GM21381 (cell line): ENCODE results near the gene PTPRM.

ENCODE experiments used
- ATAC-seq: cut with Tn5 transposase; IDR thresholded peaks from one replicate; pipeline ENCODE4 v1.9.1; 2021; ENCODE audit warnings: mild to moderate bottlenecking, moderate library complexity; ENCODE audit not compliant: unreplicated experiment

The PTPRM gene

GRCh38 chr18:7567474-7568425 lies 634 bp downstream of the PTPRM start:
- no peak for ATAC-seq

DNA sequence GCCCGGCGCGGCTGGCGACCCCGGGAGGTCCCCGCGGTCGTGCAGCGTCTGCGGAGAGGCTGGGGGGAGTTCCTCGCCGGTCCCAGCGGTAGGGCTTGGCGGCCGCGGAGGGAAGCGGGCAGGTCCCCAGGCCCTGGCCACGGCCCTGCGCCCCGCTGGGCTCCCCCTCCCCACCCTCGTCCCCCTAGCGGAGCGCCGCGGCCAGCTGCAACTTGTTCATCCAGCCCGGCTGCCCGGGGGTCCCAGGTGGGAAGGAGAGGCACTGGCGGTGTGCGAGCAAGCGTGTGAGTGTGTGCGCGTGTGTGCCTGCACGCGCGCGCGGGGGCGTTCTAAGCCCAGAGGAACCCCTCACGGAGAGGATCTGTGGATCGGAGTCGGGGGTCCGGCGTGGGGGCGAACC lies 1.3 kb downstream of the PTPRM start:
- no peak for ATAC-seq

- no peak for ATAC-seq
These were observed 4.5 kb downstream of the PTPRM start for GRCh38 chr18:7571626-7572025.

DNA sequence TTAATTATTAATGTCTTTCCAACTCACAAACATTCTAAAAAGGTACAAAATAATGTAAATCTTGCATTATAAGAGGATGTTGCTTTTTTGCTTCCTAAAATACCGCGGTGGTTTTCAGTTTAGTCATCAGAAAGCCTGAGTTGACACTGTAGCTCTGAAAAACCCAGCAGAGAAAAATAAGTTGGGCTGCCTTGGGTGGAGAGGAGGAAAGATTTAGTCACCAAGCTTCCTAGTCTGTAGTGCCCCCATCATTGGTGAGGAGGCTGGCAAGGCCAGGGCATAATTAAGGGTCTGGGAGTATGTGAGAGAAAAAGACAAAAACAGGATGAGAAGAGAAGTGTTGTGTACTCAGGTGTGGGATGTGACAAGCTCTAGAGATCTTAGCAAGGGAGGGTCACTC lies 5.7 kb downstream of the PTPRM start:
- no peak for ATAC-seq

GRCh38 chr18:7575465-7576028 lies 8.4 kb downstream of the PTPRM start:
- no peak for ATAC-seq

DNA sequence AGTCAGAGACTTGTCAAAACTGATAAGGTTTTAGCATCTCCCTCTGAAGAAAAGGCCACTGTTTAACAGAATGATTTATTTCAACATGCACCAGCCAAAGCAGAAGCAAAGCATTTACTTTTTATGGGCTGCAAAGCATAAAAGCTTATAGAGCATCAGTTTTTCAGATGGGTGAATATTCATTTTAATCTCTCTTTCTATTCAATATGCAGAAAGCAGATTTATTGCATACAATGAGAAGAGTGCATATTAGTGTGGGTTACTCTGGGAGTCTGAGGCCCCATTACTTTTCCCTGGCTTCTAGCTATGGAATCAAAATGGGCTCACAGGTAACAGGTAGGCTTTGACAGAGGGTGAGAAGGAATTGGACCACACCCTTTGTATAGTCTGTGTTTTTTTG lies 9.0 kb downstream of the PTPRM start:
- no peak for ATAC-seq

DNA sequence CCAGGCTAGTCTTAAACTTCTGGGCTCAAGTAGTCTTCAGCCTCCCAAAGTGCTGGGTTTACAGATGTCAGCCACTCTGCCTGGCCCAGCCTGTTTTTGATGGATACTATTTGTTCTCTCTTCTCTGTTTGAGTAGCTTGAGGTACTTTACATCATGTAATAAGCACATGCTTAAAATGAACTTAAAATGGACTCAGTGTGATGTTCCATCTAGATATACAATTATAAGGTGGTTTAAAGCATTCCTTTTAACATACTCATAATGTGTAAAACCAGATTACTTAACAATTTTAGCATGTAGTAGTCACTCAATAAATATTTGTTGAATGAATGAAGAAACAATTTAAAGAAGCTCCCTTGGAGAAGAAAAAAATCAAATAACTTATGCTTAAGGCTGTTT lies 9.6 kb downstream of the PTPRM start:
- ATAC-seq: no peak

GRCh38 chr18:7577706-7578105 lies 10.6 kb downstream of the PTPRM start:
- ATAC-seq: no peak

GRCh38 chr18:7579176-7579917 lies 12.2 kb downstream of the PTPRM start:
- ATAC-seq: no peak

GRCh38 chr18:7579918-7580542 lies 12.9 kb downstream of the PTPRM start:
- ATAC-seq: no peak

DNA sequence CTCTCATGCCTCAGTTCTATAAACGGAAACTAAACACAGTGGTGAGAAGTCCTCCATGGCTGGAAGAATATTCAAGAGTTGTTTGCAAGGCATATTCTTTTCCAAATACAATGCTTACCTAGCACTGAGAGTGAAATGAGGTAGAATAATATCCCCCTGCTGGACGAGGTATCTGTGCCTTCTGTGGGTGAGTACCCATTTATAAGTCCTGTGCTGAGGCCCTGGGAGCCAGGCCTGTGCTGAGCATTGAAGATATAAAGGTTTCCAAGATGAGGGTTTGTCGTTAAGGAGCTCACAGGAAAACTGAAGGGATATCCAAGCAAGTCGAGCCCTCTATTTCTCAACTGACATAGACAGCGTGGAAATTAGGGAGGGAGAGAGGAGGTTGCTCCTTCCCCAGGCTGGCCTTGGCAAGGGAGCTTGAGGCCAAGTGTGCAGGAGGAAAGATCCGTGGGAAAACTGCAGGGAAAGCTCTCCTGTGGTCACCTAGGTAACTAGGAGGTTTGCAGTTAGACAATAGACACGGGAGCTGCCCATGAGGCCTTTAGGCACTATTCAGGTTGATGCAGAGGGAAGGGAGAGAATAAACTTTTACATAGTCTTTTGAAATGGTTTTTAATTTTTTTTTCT lies 17.6 kb downstream of the PTPRM start:
- no peak for ATAC-seq

DNA sequence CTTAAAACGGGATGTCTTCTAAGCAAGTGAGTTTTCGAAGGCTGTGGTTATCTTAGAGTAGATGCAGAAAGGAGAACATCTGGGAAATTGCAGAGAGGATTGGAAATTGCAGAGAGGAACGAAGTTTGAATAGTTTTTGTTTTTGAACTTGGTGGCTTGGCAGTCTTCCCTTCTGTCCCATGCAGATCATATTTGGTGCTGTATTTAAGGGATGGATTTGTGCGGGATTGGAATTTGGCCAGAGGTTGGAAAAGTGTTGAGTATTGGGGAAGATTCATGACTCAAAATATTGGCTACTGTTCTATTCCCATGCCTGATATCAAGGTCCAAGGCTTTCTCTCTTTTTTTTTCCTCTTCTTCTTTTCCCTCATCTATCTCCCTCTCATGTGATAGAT lies 18.2 kb downstream of the PTPRM start:
- no peak for ATAC-seq

DNA sequence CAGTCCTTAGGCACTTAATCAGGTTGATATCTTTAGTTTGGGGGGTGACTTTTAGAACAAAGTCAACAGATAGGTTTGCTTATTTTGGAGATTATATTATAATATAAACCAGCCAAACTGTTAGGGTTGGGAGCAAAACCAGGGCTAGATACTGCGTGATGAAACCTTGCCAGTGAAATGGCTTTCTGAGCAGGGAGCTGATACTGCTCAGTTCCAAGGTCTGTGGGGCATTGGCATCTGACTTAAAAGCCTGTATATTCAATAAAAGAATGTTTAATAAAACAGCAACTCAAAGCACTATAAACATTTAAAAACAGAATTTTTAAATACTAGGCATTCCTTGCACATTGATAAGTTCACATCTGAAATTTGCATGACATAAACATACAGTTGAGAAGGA lies 19.3 kb downstream of the PTPRM start:
- no peak for ATAC-seq

GRCh38 chr18:7590826-7591560 lies 23.9 kb downstream of the PTPRM start:
- no peak for ATAC-seq

DNA sequence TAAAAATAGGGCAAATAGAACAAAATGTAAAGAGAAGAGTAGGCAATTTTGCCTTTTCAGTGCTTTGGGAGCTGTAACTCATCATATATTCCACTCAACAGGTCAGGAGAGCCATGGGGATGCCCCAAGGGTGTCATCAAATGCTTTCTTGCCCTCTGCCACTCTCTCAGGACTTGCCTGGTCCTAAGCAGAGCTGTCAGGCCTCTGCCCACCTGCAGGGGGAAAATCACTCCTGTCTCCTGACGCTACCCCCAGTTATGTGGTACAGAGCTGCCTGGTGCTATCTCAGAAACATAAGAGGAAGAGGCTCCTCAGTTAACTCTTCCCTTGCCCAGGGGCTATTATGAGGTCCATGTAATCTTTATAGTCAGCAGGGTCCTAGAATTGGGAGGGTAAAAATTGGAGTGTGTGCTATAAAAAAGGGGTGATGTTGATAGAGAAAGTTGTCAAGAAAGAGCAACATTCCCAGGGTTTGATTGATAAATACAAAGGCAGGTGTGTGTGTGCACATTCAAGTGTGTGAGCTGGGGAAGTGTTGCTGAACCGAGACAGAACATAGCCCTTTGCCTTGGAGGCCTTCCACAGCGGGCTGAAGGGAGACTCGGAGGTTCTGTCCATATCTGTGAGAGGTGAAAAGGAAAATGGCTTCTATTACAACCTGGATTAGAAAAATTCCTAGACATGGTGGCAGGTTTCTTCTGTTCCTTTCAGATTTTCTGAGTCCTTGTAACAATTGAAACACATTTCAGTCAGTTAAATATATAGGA lies 25.4 kb downstream of the PTPRM start:
- no peak for ATAC-seq

DNA sequence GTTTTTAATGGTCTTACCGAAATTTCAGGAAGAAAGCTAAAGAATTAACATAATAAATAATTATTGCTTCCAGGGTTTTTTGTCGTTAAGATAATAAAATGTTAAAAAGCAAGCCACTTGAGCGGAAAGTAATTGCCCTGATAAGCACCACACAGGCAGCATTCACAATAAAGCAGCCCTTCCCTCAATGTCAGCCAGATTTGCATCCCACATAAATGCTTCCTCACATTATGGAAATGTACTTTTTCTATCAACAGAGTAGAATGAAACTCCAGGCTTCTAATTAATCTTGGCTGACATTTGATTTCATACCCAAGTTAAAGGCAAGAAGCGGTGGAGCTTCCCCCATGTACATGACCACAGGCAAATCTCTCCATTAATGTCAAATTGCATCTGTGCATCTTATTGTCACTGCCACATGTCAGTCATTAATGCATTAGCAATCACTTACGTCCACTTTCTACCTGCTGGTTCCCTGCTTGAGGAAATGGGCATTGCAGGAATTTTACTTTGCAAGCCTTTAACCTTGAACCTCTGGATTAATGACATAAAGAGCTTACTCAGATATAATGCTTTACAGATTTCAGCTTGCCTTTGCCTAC lies 26.2 kb downstream of the PTPRM start:
- ATAC-seq: no peak

GRCh38 chr18:7596147-7596546 lies 29.0 kb downstream of the PTPRM start:
- no peak for ATAC-seq

DNA sequence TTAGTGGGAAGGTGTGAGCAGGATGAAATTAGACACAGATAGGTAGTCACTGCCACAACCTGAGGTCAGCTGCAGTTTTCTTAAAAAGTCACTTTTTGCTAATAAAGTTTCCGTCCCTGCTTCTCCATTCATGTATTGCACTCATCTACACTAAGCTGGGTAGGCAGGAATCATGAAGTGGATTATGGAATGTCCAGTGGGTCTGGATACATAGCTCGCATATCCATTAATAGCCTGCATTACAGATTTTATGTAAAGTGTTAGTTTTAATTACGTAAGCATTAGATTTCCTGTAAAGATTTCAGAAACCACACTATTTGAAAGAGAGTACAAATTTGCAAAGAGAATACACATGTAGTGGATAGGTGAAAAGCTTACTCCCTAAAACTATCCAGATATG lies 30.4 kb downstream of the PTPRM start:
- ATAC-seq: no peak
